HepG2 (cell line): Measurements from ENCODE around the gene PLPP3. TPM values are rescaled to one million over a fixed set of nuclear protein-coding genes. Genes with fewer than 3 reads are reported as not detected.
A peak's percentile ranks its signal among the peaks of the same experiment; 100 is the strongest.

Source experiments
- EP300 ChIP-seq, 3 experiments: sonication (generic) in 1 of 3; formaldehyde crosslinking in 1 of 3; IDR thresholded peaks; 2 replicates each; pipeline versions ENCODE4 v1.5.1 to v1.6.1; 2011 to 2020; ENCODE audit warnings: low read depth in 2 of 3, low read length in 2 of 3, borderline replicate concordance in 1 of 3, improper control_type of control experiment in 1 of 3, mild to moderate bottlenecking in 1 of 3, missing genetic modification reagents in 1 of 3, moderate library complexity in 1 of 3
- ETV5 ChIP-seq: IDR thresholded peaks from 2 replicates; pipeline ENCODE4 v1.6.1; 2018; ENCODE audit warnings: missing biosample characterization, missing genetic modification reagents, inconsistent platforms, borderline replicate concordance
- FOXC1 ChIP-seq: sonication (generic); formaldehyde crosslinking; IDR thresholded peaks from 2 replicates; pipeline ENCODE4 v1.8.0; 2022; ENCODE audit warnings: mild to moderate bottlenecking, missing genetic modification reagents, borderline replicate concordance
- HNRNPLL ChIP-seq: fragments of 200-400 bp; formaldehyde crosslinking; IDR thresholded peaks from 2 replicates; pipeline ENCODE4 v1.6.1; 2017; ENCODE audit warnings: mild to moderate bottlenecking, low read depth, low read length; ENCODE audit not compliant: poor library complexity, severe bottlenecking
- HOXD1 ChIP-seq: sonication (generic); formaldehyde crosslinking; IDR thresholded peaks from 2 replicates; pipeline ENCODE4 v1.5.0; 2020; ENCODE audit warnings: missing genetic modification reagents
- JARID2 ChIP-seq: sonication (generic); formaldehyde crosslinking; IDR thresholded peaks from 2 replicates; pipeline ENCODE4 v1.8.1; 2023; ENCODE audit warnings: missing genetic modification reagents, inconsistent platforms; ENCODE audit not compliant: insufficient replicate concordance
- JUNB ChIP-seq: sonication (generic); formaldehyde crosslinking; IDR thresholded peaks from 2 replicates; pipeline ENCODE4 v1.8.0; 2022; ENCODE audit warnings: missing genetic modification reagents, mild to moderate bottlenecking, borderline replicate concordance
- SCMH1 ChIP-seq: sonication (generic); formaldehyde crosslinking; IDR thresholded peaks from 2 replicates; pipeline ENCODE4 v1.9.0; 2021; ENCODE audit warnings: missing genetic modification reagents, mild to moderate bottlenecking, borderline replicate concordance
- ZC3H13 ChIP-seq: sonication (generic); formaldehyde crosslinking; IDR thresholded peaks from 2 replicates; pipeline ENCODE4 v1.8.1; 2023; ENCODE audit warnings: mild to moderate bottlenecking, missing genetic modification reagents, moderate library complexity
- ZNF260 ChIP-seq: sonication (generic); formaldehyde crosslinking; IDR thresholded peaks from 2 replicates; pipeline ENCODE4 v1.4.0; 2020; ENCODE audit warnings: missing genetic modification reagents, low read depth, mild to moderate bottlenecking, borderline replicate concordance
- polyA plus RNA-seq, 8 experiments: library from polyadenylated mRNA; depleted of rRNA in 3 of 8; stranded (reverse) in 7 of 8; unstranded in 1 of 8; fragments of >200 nt; fragmentation: Illumina TruSeq in 4 of 8; extraction: Trizol in 4 of 8; gene quantifications; 2 replicates each; pipeline versions ENCODE4 v1.2.1 to v1.2.3, GENCODE V29; 2011 to 2016; ENCODE audit warnings: low read depth in 4 of 8, missing spikeins in 1 of 8, mixed read lengths in 1 of 8; ENCODE audit not compliant: insufficient read depth in 1 of 8
- total RNA-seq, 5 experiments: library from RNA; depleted of rRNA; stranded (reverse); fragments of >200 nt; fragmentation: Illumina TruSeq; extraction: Trizol; gene quantifications; 2 replicates each; pipeline ENCODE4 v1.2.3, GENCODE V29; 2016; ENCODE audit warnings: low read depth in 1 of 5
- TF ChIP-seq, protein P1 (sequence below): sonication (generic); formaldehyde crosslinking; IDR thresholded peaks from 2 replicates; pipeline ENCODE4 v1.4.0; 2020; ENCODE audit warnings: mild to moderate bottlenecking, missing genetic modification reagents
- TF ChIP-seq, protein P2 (sequence below): sonication (generic); formaldehyde crosslinking; IDR thresholded peaks from 2 replicates; pipeline ENCODE4 v1.4.0; 2020; ENCODE audit warnings: missing genetic modification reagents
- TF ChIP-seq, protein P3 (sequence below): sonication (generic); formaldehyde crosslinking; conservative IDR thresholded peaks from 2 replicates; pipeline ENCODE4 v1.5.0; 2020; ENCODE audit warnings: missing genetic modification reagents
- TF ChIP-seq, protein P4 (sequence below): IDR thresholded peaks from 2 replicates; pipeline ENCODE4 v1.6.1; 2016; ENCODE audit warnings: low read depth, control low read depth
- TF ChIP-seq, protein P5 (sequence below): IDR thresholded peaks from 2 replicates; pipeline ENCODE4 v1.6.1; 2016; ENCODE audit warnings: missing biosample characterization, missing genetic modification reagents, low read depth
- TF ChIP-seq, protein P6 (sequence below): sonication (generic); formaldehyde crosslinking; IDR thresholded peaks from 2 replicates; pipeline ENCODE4 v1.8.0; 2022; ENCODE audit warnings: mild to moderate bottlenecking, missing genetic modification reagents; ENCODE audit not compliant: insufficient replicate concordance

PLPP3 gene
- total and polyA plus RNA-seq, 2 of the 13 experiments (the other 11 are each of a cell fraction or from before 2014, with no cell fraction given) = 49.7 to 65.8 TPM

DNA sequence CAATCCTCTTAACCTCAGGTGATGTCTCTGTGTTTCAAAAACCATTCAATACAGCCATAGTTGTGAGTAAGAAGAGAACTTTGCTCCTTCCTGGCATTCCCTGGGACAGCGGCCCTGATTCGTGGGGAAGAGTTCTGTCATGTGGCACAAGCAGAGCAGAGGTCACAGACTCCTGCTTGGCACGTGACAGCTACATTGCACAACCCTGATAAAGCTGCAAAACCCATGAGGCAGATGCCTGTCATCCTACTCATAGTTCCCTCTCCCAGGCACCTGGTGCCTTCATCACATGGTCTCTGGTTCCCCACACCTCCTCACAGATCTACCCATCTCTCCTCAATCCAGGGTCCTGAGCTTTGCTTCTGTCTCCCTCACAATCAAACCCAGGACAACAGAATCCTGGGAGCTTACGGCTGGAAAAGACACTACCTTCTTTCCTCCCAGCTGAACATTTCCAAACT is 70.8 kb downstream of the PLPP3 start (continued):
- TF ChIP-seq, protein P1, sequence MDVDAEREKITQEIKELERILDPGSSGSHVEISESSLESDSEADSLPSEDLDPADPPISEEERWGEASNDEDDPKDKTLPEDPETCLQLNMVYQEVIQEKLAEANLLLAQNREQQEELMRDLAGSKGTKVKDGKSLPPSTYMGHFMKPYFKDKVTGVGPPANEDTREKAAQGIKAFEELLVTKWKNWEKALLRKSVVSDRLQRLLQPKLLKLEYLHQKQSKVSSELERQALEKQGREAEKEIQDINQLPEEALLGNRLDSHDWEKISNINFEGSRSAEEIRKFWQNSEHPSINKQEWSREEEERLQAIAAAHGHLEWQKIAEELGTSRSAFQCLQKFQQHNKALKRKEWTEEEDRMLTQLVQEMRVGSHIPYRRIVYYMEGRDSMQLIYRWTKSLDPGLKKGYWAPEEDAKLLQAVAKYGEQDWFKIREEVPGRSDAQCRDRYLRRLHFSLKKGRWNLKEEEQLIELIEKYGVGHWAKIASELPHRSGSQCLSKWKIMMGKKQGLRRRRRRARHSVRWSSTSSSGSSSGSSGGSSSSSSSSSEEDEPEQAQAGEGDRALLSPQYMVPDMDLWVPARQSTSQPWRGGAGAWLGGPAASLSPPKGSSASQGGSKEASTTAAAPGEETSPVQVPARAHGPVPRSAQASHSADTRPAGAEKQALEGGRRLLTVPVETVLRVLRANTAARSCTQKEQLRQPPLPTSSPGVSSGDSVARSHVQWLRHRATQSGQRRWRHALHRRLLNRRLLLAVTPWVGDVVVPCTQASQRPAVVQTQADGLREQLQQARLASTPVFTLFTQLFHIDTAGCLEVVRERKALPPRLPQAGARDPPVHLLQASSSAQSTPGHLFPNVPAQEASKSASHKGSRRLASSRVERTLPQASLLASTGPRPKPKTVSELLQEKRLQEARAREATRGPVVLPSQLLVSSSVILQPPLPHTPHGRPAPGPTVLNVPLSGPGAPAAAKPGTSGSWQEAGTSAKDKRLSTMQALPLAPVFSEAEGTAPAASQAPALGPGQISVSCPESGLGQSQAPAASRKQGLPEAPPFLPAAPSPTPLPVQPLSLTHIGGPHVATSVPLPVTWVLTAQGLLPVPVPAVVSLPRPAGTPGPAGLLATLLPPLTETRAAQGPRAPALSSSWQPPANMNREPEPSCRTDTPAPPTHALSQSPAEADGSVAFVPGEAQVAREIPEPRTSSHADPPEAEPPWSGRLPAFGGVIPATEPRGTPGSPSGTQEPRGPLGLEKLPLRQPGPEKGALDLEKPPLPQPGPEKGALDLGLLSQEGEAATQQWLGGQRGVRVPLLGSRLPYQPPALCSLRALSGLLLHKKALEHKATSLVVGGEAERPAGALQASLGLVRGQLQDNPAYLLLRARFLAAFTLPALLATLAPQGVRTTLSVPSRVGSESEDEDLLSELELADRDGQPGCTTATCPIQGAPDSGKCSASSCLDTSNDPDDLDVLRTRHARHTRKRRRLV (CRISPR knock-in tag) = 0 out of 2 replicates have a peak, but pooled peaks have one; percentile 59
- TF ChIP-seq JUNB (CRISPR knock-in tag) = peak; percentile 83; the same call in 1 of the 2 replicates
- TF ChIP-seq EP300 (IDR thresholded peaks at IDR 0.05; ENCODE audit: low read depth in 2 of 2, low read length in 2 of 2) = peak; percentile 60 to 95; a peak in 3 of 4 replicates
- TF ChIP-seq EP300 (CRISPR knock-in tag; IDR thresholded peaks at IDR 0.05; ENCODE audit: borderline replicate concordance) = peak; percentile 97
- peak; percentile 87; the same call in 1 of the 2 replicates for TF ChIP-seq HOXD1
- TF ChIP-seq, protein P2, sequence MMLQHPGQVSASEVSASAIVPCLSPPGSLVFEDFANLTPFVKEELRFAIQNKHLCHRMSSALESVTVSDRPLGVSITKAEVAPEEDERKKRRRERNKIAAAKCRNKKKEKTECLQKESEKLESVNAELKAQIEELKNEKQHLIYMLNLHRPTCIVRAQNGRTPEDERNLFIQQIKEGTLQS = peak; percentile 83
- no peak for TF ChIP-seq HNRNPLL
- TF ChIP-seq, protein P3, sequence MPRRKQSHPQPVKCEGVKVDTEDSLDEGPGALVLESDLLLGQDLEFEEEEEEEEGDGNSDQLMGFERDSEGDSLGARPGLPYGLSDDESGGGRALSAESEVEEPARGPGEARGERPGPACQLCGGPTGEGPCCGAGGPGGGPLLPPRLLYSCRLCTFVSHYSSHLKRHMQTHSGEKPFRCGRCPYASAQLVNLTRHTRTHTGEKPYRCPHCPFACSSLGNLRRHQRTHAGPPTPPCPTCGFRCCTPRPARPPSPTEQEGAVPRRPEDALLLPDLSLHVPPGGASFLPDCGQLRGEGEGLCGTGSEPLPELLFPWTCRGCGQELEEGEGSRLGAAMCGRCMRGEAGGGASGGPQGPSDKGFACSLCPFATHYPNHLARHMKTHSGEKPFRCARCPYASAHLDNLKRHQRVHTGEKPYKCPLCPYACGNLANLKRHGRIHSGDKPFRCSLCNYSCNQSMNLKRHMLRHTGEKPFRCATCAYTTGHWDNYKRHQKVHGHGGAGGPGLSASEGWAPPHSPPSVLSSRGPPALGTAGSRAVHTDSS (CRISPR knock-in tag) = no peak
- no peak for TF ChIP-seq ZNF260 (CRISPR knock-in tag)
- TF ChIP-seq, protein P4, sequence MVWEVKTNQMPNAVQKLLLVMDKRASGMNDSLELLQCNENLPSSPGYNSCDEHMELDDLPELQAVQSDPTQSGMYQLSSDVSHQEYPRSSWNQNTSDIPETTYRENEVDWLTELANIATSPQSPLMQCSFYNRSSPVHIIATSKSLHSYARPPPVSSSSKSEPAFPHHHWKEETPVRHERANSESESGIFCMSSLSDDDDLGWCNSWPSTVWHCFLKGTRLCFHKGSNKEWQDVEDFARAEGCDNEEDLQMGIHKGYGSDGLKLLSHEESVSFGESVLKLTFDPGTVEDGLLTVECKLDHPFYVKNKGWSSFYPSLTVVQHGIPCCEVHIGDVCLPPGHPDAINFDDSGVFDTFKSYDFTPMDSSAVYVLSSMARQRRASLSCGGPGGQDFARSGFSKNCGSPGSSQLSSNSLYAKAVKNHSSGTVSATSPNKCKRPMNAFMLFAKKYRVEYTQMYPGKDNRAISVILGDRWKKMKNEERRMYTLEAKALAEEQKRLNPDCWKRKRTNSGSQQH = peak; percentile 93; the same call in 1 of the 2 replicates
- TF ChIP-seq, protein P5, sequence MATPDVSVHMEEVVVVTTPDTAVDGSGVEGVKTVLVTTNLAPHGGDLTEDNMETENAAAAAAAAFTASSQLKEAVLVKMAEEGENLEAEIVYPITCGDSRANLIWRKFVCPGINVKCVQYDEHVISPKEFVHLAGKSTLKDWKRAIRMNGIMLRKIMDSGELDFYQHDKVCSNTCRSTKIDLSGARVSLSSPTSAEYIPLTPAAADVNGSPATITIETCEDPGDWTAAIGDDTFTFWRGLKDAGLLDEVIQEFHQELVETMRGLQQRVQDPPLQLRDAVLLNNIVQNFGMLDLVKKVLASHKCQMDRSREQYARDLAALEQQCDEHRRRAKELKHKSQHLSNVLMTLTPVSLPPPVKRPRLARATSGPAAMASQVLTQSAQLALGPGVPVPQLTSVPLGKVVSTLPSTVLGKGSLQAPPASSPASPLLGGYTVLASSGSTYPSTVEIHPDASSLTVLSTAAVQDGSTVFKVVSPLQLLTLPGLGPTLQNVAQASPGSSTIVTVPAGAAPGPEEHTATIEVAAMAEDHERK = no peak
- TF ChIP-seq, protein P6, sequence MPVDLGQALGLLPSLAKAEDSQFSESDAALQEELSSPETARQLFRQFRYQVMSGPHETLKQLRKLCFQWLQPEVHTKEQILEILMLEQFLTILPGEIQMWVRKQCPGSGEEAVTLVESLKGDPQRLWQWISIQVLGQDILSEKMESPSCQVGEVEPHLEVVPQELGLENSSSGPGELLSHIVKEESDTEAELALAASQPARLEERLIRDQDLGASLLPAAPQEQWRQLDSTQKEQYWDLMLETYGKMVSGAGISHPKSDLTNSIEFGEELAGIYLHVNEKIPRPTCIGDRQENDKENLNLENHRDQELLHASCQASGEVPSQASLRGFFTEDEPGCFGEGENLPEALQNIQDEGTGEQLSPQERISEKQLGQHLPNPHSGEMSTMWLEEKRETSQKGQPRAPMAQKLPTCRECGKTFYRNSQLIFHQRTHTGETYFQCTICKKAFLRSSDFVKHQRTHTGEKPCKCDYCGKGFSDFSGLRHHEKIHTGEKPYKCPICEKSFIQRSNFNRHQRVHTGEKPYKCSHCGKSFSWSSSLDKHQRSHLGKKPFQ (CRISPR knock-in tag) = peak; percentile 93
- TF ChIP-seq SCMH1 (CRISPR knock-in tag) = no peak
- TF ChIP-seq ZC3H13 (CRISPR knock-in tag) = peak; percentile 91; the same call in 1 of the 2 replicates
- TF ChIP-seq FOXC1 (CRISPR knock-in tag) = peak; percentile 93
- TF ChIP-seq ETV5 = peak; percentile 88; the same call in 1 of the 2 replicates
- TF ChIP-seq JARID2 (CRISPR knock-in tag) = no peak
